ENCODE measurements around the gene EPHB1. TPM values are rescaled to one million over a fixed set of nuclear protein-coding genes. Genes with fewer than 3 reads are reported as not detected.

EPHB1 gene
- total RNA-seq, 1 experiment from 2014 or later, result 2.8 TPM

GRCh38 chr3:134939978-134940377, 144.9 kb downstream of the EPHB1 start:
- Mint-ChIP-seq H3K9me3 (no peaks in the 10 kb centered on the region; a peak in 2 of 5 replicates), H3K4me1 (peaks cover 51 to 59% of the 10 kb centered on the region in 2 experiments), H3K27ac (no peak overlapping the region), H3K36me3 (ENCODE audit: insufficient read depth in 1 of 3, low read depth in 3 of 3) (no peaks in the 10 kb centered on the region), H3K4me3 (no peak overlapping the region), H3K27me3 (ENCODE audit: low read depth) (peaks cover 50% of the 10 kb centered on the region)
- no peak overlapping the region for H2BK20ac ChIP-seq (ENCODE audit: low read depth, low read length, poor library complexity, severe bottlenecking)
- no peak overlapping the region for H2BK5ac ChIP-seq (ENCODE audit: insufficient read length, low read length)
- H3K14ac ChIP-seq (ENCODE audit: insufficient read depth, low read length), result no peak overlapping the region
- no peak for DNase-seq
- H4K91ac ChIP-seq (ENCODE audit: insufficient read length, low read depth, low read length), result no peak overlapping the region
- no peaks in the 10 kb centered on the region for H4K20me1 ChIP-seq (ENCODE audit: control insufficient read depth, insufficient read depth, insufficient read length)
- H2AFZ ChIP-seq (ENCODE audit: low read length), result no peak overlapping the region
- H3K56ac ChIP-seq (ENCODE audit: insufficient read length, low read depth, low read length), result no peak overlapping the region
- no peak overlapping the region for H4K8ac ChIP-seq (replicated peaks; ENCODE audit: insufficient read length, low read depth, low read length)
- H3K23me2 ChIP-seq (ENCODE audit: insufficient read length, low read depth, low read length, poor library complexity, severe bottlenecking), result no peaks in the 10 kb centered on the region
- TF ChIP-seq CTCF (conservative IDR thresholded peaks at IDR 0.05), result no peak
- H3K4me2 ChIP-seq (ENCODE audit: insufficient read depth, insufficient read length, low read length), result no peak overlapping the region
- H2BK15ac ChIP-seq (ENCODE audit: low read depth, low read length), result no peak overlapping the region
- H4K5ac ChIP-seq (ENCODE audit: insufficient read length, low read depth, low read length), result no peak overlapping the region
- H3K9me3 ChIP-seq (ENCODE audit: control insufficient read depth, low read depth, low read length), result no peaks in the 10 kb centered on the region
- H2BK120ac ChIP-seq (ENCODE audit: low read depth, low read length, poor library complexity, severe bottlenecking), result no peak overlapping the region
- WGBS (ENCODE audit: extremely low coverage, insufficient read length, low lambda C conversion rate), result no CpG with 5 or more reads among the region's 2 CpGs
- H2BK12ac ChIP-seq (ENCODE audit: insufficient read length, low read depth, low read length), result no peak overlapping the region
- no peak overlapping the region for H3K23ac ChIP-seq (ENCODE audit: insufficient read length, low read depth, low read length)
- no peak overlapping the region for H3K4ac ChIP-seq (ENCODE audit: low read depth, low read length)
- H3K27me3 ChIP-seq (ENCODE audit: insufficient read depth, low read length), result no peaks in the 10 kb centered on the region
- no peak overlapping the region for H3K18ac ChIP-seq (ENCODE audit: insufficient read length, low read depth, low read length)
- H3K9ac ChIP-seq (ENCODE audit: extremely low read depth, insufficient read length, low read length), result no peak overlapping the region
- no peak overlapping the region for H3T11ph ChIP-seq (ENCODE audit: low read length)
- peaks cover 3% of the 10 kb centered on the region; the same call in 1 of the 2 replicates for H3K4me1 ChIP-seq (ENCODE audit: insufficient read depth, low read length)
- no peaks in the 10 kb centered on the region for H3K79me2 ChIP-seq (ENCODE audit: insufficient read depth, low read length)
- no peak overlapping the region for H2AK5ac ChIP-seq (ENCODE audit: insufficient read length, low read length)
- no peak overlapping the region for H3K27ac ChIP-seq (ENCODE audit: insufficient read length, low read depth, low read length)
- H3K79me1 ChIP-seq (ENCODE audit: insufficient read depth, low read depth, low read length, poor library complexity, severe bottlenecking), result no peaks in the 10 kb centered on the region

All from H9 (cell line).